HUES64 (cell line): ENCODE results near the gene SYT2.
A peak's percentile ranks its signal among the peaks of the same experiment; 100 is the strongest.
"Not testable (repeated sequence)": the region's sequence is repeated elsewhere in the genome, so short reads cannot be mapped to it uniquely, and the experiment has no call there.

Experiments used
- H3K27ac ChIP-seq: 2 replicates; pipeline ENCODE4 v1.7.0; 2013; ENCODE audit warnings: low read depth, low read length, inconsistent platforms
- H3K27me3 ChIP-seq: 2 replicates; pipeline ENCODE4 v1.6.1; 2013; ENCODE audit warnings: mild to moderate bottlenecking, low read length; ENCODE audit not compliant: insufficient read depth
- H3K36me3 ChIP-seq: 2 replicates; pipeline ENCODE4 v1.6.1; 2013; ENCODE audit warnings: mild to moderate bottlenecking, low read length; ENCODE audit not compliant: insufficient read depth
- H3K4me1 ChIP-seq: 2 replicates; pipeline ENCODE4 v1.6.1; 2013; ENCODE audit warnings: mild to moderate bottlenecking, low read length, moderate library complexity; ENCODE audit not compliant: insufficient read depth
- H3K4me3 ChIP-seq: 2 replicates; pipeline ENCODE4 v1.5.1; 2013; ENCODE audit warnings: mild to moderate bottlenecking, low read length, moderate library complexity
- H3K9ac ChIP-seq: 2 replicates; pipeline ENCODE4 v1.6.1; 2013; ENCODE audit warnings: mild to moderate bottlenecking, low read depth, low read length
- H3K9me3 ChIP-seq: 2 replicates; pipeline ENCODE4 v1.6.1; 2013; ENCODE audit warnings: low read depth, low read length; ENCODE audit not compliant: insufficient read depth
- WGBS: fragments of 150-250, 120-280 bp; methylation state at CpG from one replicate; pipeline ENCODE4 v1.1.7; 2013; ENCODE audit warnings: missing lambda C conversion rate; 5-methylcytosine and 5-hydroxymethylcytosine counted together

SYT2 gene

GRCh38 chr1:202565890-202566602 lies 144.2 kb downstream of the SYT2 start:
- H3K27ac ChIP-seq, result peak overlapping the region; percentile 83
- no peaks in the 10 kb centered on the region for H3K9me3 ChIP-seq
- peaks cover 54% of the 10 kb centered on the region for H3K4me1 ChIP-seq
- WGBS, result 94% methylated on average over 2 of the region's 2 CpGs
- no peak overlapping the region for H3K4me3 ChIP-seq
- H3K36me3 ChIP-seq, result no peaks in the 10 kb centered on the region
- no peaks in the 10 kb centered on the region for H3K27me3 ChIP-seq
- no peak overlapping the region for H3K9ac ChIP-seq

- no peak overlapping the region for H3K4me3 ChIP-seq
- H3K27ac ChIP-seq, result no peak overlapping the region
Measured at GRCh38 chr1:202564958-202565495, 145.2 kb downstream of the SYT2 start.

GRCh38 chr1:202563818-202564217 lies 146.4 kb downstream of the SYT2 start:
- no peak overlapping the region for H3K4me3 ChIP-seq
- 100% methylated on average over 1 of the region's 1 CpG for WGBS
- no peaks in the 10 kb centered on the region for H3K9me3 ChIP-seq
- H3K27ac ChIP-seq, result no peak overlapping the region
- H3K27me3 ChIP-seq, result no peaks in the 10 kb centered on the region
- H3K4me1 ChIP-seq, result peaks cover 49% of the 10 kb centered on the region
- H3K36me3 ChIP-seq, result no peaks in the 10 kb centered on the region
- no peak overlapping the region for H3K9ac ChIP-seq

More at GRCh38 chr1:202564958-202565495, 145.2 kb downstream of the SYT2 start:
- H3K9ac ChIP-seq, result no peak overlapping the region
- H3K4me1 ChIP-seq, result peaks cover 54% of the 10 kb centered on the region
- H3K36me3 ChIP-seq, result no peaks in the 10 kb centered on the region
- 94% methylated on average over 2 of the region's 2 CpGs for WGBS
- no peaks in the 10 kb centered on the region for H3K27me3 ChIP-seq
- H3K9me3 ChIP-seq, result no peaks in the 10 kb centered on the region

- Histone ChIP-seq H3K9ac (no peak overlapping the region), H3K4me1 (peaks cover 37% of the 10 kb centered on the region), H3K27me3 (no peaks in the 10 kb centered on the region)
Measured at GRCh38 chr1:202562444-202563060, 147.7 kb downstream of the SYT2 start.

GRCh38 chr1:202561726-202562443 lies 148.4 kb downstream of the SYT2 start:
- Histone ChIP-seq H3K27ac (no peak overlapping the region), H3K9me3 (no peaks in the 10 kb centered on the region), H3K9ac (no peak overlapping the region), H3K36me3 (no peaks in the 10 kb centered on the region), H3K27me3 (no peaks in the 10 kb centered on the region), H3K4me3 (no peak overlapping the region), H3K4me1 (peaks cover 30% of the 10 kb centered on the region)
- 78% methylated on average over 2 of the region's 2 CpGs for WGBS

More at GRCh38 chr1:202562444-202563060, 147.7 kb downstream of the SYT2 start:
- Histone ChIP-seq H3K9me3 (no peaks in the 10 kb centered on the region), H3K36me3 (no peaks in the 10 kb centered on the region), H3K4me3 (no peak overlapping the region), H3K27ac (no peak overlapping the region)
- 95% methylated on average over 12 of the region's 13 CpGs for WGBS

- no peak overlapping the region for H3K27ac ChIP-seq
- H3K27me3 ChIP-seq, result no peaks in the 10 kb centered on the region
- no peak overlapping the region for H3K4me3 ChIP-seq
- WGBS, result no CpG with 5 or more reads among the region's 1 CpG
- H3K9me3 ChIP-seq, result no peaks in the 10 kb centered on the region
- H3K9ac ChIP-seq, result no peak overlapping the region
- H3K4me1 ChIP-seq, result peaks cover 24% of the 10 kb centered on the region
- H3K36me3 ChIP-seq, result no peaks in the 10 kb centered on the region
Measured at GRCh38 chr1:202561240-202561639, 149.0 kb downstream of the SYT2 start.

GRCh38 chr1:202557662-202558061 lies 152.6 kb downstream of the SYT2 start:
- H3K27ac ChIP-seq, H3K27me3 ChIP-seq, H3K4me3 ChIP-seq, H3K9me3 ChIP-seq, H3K9ac ChIP-seq, H3K36me3 ChIP-seq: not testable (repeated sequence)
- 94% methylated on average over 1 of the region's 1 CpG for WGBS
- peaks cover 13% of the 10 kb centered on the region for H3K4me1 ChIP-seq

- not testable (repeated sequence) for H3K36me3 ChIP-seq, H3K9ac ChIP-seq, H3K4me1 ChIP-seq, H3K9me3 ChIP-seq, H3K27ac ChIP-seq, H3K27me3 ChIP-seq, H3K4me3 ChIP-seq
- 90% methylated on average over 3 of the region's 4 CpGs for WGBS
Measured at GRCh38 chr1:202556037-202556436, 154.2 kb downstream of the SYT2 start.

GRCh38 chr1:202554619-202555018 lies 155.6 kb downstream of the SYT2 start:
- not testable (repeated sequence) for H3K4me3 ChIP-seq, H3K4me1 ChIP-seq, H3K9me3 ChIP-seq, H3K36me3 ChIP-seq, H3K27me3 ChIP-seq, H3K9ac ChIP-seq, H3K27ac ChIP-seq
- 90% methylated on average over 3 of the region's 4 CpGs for WGBS

- Histone ChIP-seq H3K36me3 (no peaks in the 10 kb centered on the region), H3K27ac (no peak overlapping the region), H3K27me3 (no peaks in the 10 kb centered on the region)
Measured at GRCh38 chr1:202553560-202554038, 156.7 kb downstream of the SYT2 start.

GRCh38 chr1:202553078-202553477 lies 157.2 kb downstream of the SYT2 start:
- not testable (repeated sequence) for H3K4me1 ChIP-seq, H3K9me3 ChIP-seq

More at GRCh38 chr1:202553560-202554038, 156.7 kb downstream of the SYT2 start:
- Histone ChIP-seq H3K4me1 (no peaks in the 10 kb centered on the region), H3K4me3 (no peak overlapping the region), H3K9ac (no peak overlapping the region), H3K9me3 (no peaks in the 10 kb centered on the region)
- WGBS, result 89% methylated on average over 3 of the region's 3 CpGs

More at GRCh38 chr1:202553078-202553477, 157.2 kb downstream of the SYT2 start:
- not testable (repeated sequence) for H3K36me3 ChIP-seq, H3K9ac ChIP-seq, H3K27ac ChIP-seq, H3K27me3 ChIP-seq, H3K4me3 ChIP-seq
- whole genome bisulfite sequencing, result 100% methylated on average over 1 of the region's 1 CpG
